GM19455 (cell line): ENCODE measurements around the gene CSNK1D.
"Not testable (repeated sequence)": the region's sequence is repeated elsewhere in the genome, so short reads cannot be mapped to it uniquely, and the experiment has no call there.

ENCODE experiments used
- ATAC-seq: cut with Tn5 transposase; IDR thresholded peaks from one replicate; pipeline ENCODE4 v1.9.1; 2021; ENCODE audit not compliant: unreplicated experiment

CSNK1D gene

DNA sequence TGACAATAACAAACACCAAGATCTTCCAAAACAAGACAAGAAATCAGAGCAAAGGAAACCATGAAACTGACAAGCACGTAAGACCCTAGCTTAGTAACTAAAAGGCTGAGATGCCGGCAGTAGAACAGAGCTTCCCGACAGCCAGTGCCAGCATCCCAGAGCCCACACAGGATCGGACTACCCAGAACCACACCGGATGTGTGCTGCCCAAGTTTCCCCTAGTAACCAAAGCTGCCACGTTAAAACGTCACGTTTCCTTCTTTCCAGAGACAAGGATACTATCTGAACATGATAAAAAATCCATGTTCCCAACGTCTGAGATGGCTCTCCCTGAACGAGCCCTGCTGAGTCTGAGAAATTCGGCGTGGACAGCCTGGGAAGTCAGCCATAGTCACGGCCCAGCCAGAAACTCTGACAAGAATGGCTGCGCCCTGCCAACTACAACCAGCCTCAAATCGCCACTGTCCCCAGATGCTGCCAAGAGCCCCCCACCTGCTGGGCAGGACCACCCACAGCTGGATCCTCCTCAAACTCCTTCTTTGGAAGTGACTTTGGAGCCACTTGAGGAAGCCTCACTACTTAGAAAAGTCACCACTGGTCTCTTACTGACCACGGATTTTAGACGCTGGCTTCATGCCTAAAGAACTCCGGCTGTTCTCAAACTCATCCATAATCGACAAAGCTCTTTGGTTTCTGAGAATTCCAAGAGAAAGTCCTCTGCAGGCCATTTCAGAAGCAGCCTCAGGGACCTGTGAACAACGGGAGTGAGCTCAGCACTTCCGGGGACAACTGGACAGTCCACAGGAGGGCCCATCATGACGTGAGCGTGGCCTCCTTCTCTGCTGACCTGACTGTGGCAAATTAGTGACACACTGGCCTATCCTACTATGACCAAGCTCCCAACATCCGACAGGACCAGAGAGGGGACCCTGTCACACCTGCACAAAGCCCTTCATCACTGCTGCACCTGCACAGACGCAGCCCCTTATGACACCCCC, 77.5 kb downstream of the CSNK1D start:
- no peak for ATAC-seq

GRCh38 chr17:82194765-82195164, 78.7 kb downstream of the CSNK1D start:
- ATAC-seq: no peak

- no peak for ATAC-seq
These were observed 79.8 kb downstream of the CSNK1D start for GRCh38 chr17:82193520-82194220.

DNA sequence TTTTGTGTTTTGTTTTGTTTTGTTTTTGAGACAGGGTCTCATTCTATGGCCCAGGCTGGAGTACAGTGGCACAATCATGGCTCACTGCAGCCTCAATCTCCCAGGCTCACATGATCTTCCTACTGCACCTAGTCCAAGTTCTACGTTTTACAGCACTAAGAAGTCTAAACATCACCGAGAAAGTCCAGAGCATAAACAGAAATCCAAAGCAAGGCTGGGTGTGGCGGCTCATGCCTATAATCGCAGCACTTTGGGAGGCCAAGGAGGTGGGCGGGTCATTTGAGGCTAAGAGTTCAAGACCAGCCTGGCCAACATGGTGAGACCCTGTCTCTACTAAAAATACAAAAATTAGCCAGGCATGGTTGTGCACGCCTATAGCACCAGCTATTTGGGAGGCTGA, 80.5 kb downstream of the CSNK1D start:
- ATAC-seq: not testable (repeated sequence)
